ENCODE results near the gene TSPAN31.

Gene TSPAN31

GRCh38 chr12:57766464-57767304 is 21.8 kb downstream of the TSPAN31 start, which contains the start of gene CYP27B1 (continued):
- peak; percentile 85 for TF ChIP-seq CTCF (tag by site-specific recombination; IDR thresholded peaks at IDR 0.05)

- POLR2A ChIA-PET = interaction anchor here (0.5 to 2.5 kb wide), 3 partner anchors 11 to 66 kb away, joined by 5 to 8 read pairs (median 7); partner anchors contain the start of gene TSPAN31
- Histone ChIP-seq H3K9me3 (ENCODE audit: control insufficient read depth, insufficient read depth, low read depth, low read length) (no peaks in the 10 kb centered on the region), H3K4me3 (ENCODE audit: low read depth, low read length) (no peak overlapping the region), H3K36me3 (ENCODE audit: control insufficient read depth in 2 of 2, insufficient read depth in 1 of 2, low read length in 2 of 2) (peaks cover 0 to 34% of the 10 kb centered on the region in 2 experiments; a peak in 2 of 3 replicates), H3K27ac (ENCODE audit: extremely low read depth, low read depth, low read length) (no peak overlapping the region; the same call in 1 of the 2 replicates), H3K4me1 (ENCODE audit: control insufficient read depth, insufficient read depth, low read length) (peaks cover 18% of the 10 kb centered on the region)
- TF ChIP-seq YY1 (tag by site-specific recombination; IDR thresholded peaks at IDR 0.05) (no peak), IKZF3 (tag by site-specific recombination; IDR thresholded peaks at IDR 0.05) (peak; percentile 39; the same call in 1 of the 2 replicates), HOXD13 (CRISPR knock-in tag; IDR thresholded peaks at IDR 0.05; ENCODE audit: borderline replicate concordance) (no peak), ZNF112 (tag by site-specific recombination; IDR thresholded peaks at IDR 0.05) (no peak)
- CTCF ChIA-PET = interaction anchor here (0.5 to 3.8 kb wide), 8 partner anchors 8 to 235 kb away, joined by 3 to 26 read pairs (median 4); partner anchors contain the start of genes MARCHF9 and TSFM
Observed at GRCh38 chr12:57767305-57767698, 22.5 kb downstream of the TSPAN31 start.

- Histone ChIP-seq H3K27ac (ENCODE audit: extremely low read depth, low read depth, low read length) (no peak overlapping the region), H3K4me1 (ENCODE audit: control insufficient read depth, insufficient read depth, low read length) (peaks cover 18% of the 10 kb centered on the region), H3K9me3 (ENCODE audit: control insufficient read depth, insufficient read depth, low read depth, low read length) (no peaks in the 10 kb centered on the region), H3K4me3 (ENCODE audit: low read depth, low read length) (no peak overlapping the region), H3K36me3 (ENCODE audit: control insufficient read depth in 2 of 2, insufficient read depth in 1 of 2, low read length in 2 of 2) (peaks cover 0 to 30% of the 10 kb centered on the region in 2 experiments; a peak in 2 of 3 replicates)
- TF ChIP-seq ZNF560 (tag by site-specific recombination; IDR thresholded peaks at IDR 0.05; ENCODE audit: borderline replicate concordance) (no peak), ZNF416 (tag by site-specific recombination; IDR thresholded peaks at IDR 0.05) (no peak), ZNF501 (tag by site-specific recombination; IDR thresholded peaks at IDR 0.05) (no peak), BCL6B (tag by site-specific recombination; IDR thresholded peaks at IDR 0.05) (no peak), KLF9 (tag by site-specific recombination; IDR thresholded peaks at IDR 0.05; ENCODE audit: low read depth) (no peak), ZNF114 (tag by site-specific recombination; IDR thresholded peaks at IDR 0.05) (no peak), ELK4 (IDR thresholded peaks at IDR 0.05; ENCODE audit: borderline replicate concordance, low read depth, low read length) (no peak), SCRT1 (tag by site-specific recombination; IDR thresholded peaks at IDR 0.05; ENCODE audit: borderline replicate concordance) (no peak), ZNF280D (tag by site-specific recombination; IDR thresholded peaks at IDR 0.05) (no peak), ZBTB6 (tag by site-specific recombination; IDR thresholded peaks at IDR 0.05) (no peak), ATF2 (tag by site-specific recombination; IDR thresholded peaks at IDR 0.05; ENCODE audit: low read depth) (no peak)
- CTCF ChIA-PET = interaction anchor here (0.5 to 3.8 kb wide), 5 partner anchors 9 to 235 kb away, joined by 3 to 26 read pairs (median 4); partner anchors contain the start of gene MARCHF9
- POLR2A ChIA-PET = interaction anchor here (2.5 kb wide), 1 partner anchor 11 kb away, joined by 8 read pairs; no protein-coding TSS in a partner anchor
Observed at GRCh38 chr12:57767876-57768275, 23.0 kb downstream of the TSPAN31 start.
